GM19035 (cell line): ENCODE measurements around the gene ST3GAL3.

ENCODE experiments used
- ATAC-seq: cut with Tn5 transposase; IDR thresholded peaks from one replicate; pipeline ENCODE4 v1.9.1; 2021; ENCODE audit not compliant: unreplicated experiment

Gene ST3GAL3

DNA sequence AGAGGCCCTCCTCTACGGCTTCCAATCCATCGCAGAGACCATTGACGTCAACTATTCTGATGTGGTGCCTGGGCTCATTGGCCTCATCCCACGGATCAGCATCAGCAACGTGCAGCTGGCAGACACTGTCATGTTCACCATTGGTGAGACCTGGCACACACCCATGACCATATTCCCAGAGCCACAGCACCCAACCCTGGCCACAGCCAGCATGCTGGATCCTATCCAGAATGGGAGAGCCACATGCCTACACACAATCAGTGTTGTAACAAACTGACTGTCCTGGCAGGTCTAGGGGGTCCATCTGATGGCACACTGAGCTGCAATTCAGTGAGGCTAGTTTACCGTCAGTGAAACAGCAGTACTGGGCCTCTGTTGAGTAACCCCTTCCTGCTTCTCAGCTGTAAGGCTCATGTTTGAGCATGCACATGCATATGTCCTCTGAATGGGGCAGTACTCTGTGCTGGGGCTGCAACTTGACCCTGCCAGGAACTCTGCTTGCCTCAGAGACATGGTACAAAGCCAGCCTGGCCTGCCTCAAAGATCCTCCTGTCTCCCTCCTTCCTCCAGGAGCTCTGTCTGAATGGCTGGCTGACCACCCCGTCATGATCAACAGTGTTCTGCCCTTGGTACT is 250.2 kb downstream of the ST3GAL3 start:
- no peak for ATAC-seq

DNA sequence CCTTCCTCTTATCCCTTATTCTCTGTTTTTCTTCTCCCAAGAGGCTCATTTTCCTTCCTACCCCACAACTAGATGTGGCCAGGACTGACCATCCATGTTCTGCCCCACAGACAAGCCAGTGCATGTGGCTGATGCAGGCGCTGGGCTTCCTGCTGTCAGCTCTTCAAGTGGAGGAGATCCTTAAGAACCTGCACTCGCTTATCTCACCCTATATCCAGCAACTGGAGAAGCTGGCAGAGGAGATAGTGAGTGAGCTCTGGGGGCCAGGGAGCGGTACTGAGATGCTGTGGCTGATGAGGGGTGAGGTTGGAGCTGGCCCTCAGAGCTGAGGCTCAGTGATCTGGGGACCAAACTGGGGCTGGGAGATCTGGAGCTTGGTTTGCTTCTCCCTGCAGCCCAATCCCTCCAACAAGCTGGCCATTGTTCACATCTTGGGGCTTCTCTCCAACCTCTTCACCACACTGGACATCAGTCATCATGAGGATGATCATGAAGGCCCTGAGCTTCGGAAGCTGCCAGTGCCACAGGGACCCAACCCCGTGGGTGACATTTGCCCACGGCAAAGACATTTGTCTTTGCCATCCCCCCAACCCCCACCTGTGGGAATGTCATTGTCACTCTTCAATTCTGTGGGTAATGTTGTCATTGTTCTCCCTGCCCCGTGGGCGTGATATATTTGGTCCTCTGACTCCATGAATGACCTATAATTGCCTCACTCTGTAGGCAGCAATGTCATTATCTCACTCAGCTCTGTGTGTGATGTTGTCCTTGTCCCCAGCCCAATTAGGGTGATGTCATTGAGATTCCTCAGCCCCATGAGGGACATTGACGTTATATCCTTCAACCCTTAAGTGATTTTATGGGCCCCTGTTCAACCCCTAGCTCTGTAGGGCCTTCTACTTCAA is 251.3 kb downstream of the ST3GAL3 start:
- ATAC-seq, result no peak

DNA sequence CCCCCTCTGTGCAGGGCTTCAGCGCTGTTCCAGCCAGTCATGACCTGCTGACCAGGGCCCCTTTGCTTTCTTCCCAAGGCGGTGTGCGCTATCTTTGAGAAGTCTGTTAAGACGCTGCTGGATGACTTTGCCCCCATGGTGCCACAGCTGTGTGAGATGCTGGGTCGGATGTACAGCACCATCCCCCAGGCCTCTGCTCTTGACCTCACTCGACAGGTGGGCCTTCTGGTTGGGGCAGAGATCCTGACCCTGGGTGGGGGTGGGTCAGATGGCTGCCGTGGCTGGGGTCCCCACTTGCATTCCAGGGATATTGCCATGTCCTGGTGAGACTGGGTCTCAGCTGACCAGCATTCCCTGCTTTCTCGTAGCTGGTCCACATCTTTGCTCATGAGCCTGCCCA is 253.5 kb downstream of the ST3GAL3 start:
- ATAC-seq, result no peak

DNA sequence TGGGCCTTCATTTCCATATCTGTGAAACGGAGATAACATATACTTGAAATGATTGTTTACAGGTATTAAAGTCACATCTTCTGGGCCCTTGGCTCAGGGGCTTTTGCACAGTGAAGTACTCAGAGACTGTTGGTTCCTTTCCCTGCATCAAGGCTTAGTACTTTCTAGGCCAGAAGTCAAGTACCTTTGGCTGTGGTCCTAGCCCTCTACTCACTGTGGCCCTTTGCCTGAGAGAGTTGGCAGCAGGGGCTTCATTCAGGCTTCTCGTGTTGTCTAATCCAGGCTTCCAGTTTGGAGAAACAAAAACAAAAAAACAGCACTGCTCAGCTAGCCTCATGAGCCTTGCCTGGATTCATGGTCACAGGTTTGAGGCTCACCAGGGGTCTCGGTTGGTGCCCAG is 254.4 kb downstream of the ST3GAL3 start:
- ATAC-seq, result no peak

DNA sequence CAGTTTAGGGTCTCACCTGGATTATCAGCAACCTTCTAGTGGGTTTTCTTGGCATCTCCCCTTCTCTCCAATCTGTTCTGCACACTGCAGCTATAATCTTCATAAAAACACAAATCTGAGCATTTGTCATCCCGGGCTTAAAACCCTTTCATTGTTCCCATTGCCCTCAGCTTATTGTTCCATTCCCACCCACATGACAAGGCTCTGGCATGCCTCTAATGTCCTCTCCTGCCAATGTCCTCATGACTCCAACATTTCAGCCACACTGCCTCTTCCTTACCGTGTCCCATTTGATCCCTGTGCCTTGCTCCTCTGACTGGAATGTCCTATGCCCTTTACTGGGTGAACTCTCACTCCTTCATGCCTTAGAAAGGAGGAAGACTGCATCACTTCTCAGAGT is 255.0 kb downstream of the ST3GAL3 start:
- ATAC-seq, result no peak

DNA sequence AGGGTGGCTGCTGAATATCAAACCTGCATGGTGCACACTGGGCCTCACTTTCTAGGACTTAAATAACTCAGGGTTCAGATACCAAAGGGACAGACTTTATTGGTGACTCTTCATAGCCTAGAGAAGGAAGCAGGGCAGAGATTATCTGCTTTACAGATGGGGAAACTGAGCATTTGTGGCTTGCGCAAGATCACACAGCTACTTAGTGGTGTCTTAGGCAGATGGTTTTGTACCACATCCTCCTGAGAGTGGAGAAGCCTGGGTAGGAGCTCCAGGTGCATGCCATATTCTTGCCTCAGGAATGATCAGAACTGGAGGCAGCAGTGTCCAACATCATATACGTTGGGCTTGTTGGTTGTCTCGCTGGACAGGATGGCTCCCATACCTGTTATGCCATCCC is 255.7 kb downstream of the ST3GAL3 start:
- ATAC-seq, result no peak

DNA sequence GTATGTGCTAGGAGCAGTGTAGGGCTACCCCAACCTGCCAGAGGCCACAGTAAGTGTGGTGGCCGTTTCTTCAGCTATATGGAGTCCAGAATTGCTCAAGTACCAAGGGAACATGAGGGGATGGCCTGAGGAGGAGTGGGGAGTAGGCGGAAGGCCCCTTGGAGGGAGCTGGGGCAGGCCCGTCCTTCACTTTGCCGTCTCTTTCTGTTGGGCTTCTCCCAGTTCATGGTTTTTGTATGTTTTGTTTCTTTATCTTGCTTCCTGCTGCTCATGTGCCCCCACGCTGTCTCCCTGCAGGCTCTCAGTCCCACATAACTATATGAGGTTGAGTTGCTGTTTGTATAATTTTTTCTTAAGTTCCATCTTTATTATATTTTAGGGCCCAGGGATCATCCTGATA is 256.6 kb downstream of the ST3GAL3 start:
- ATAC-seq, result no peak

DNA sequence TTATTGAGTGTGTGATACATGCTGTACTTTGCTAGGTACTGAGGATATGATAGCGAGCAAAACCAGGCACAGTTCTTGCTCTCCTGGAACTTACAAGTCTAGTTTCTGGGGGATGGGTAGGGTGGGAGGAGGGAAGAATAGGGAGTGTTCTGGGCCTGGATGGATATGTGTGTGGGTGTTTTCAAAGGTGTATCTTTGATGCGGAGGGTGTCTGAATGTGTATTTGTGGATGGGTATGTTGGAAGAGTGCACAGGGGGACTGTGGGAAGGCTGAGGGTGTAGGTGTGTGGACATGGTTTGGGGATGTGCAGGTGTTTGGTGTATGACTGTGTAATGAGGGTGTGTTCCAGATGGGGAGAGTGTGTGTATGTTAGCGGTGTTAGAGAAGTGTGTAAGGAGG is 258.0 kb downstream of the ST3GAL3 start:
- no peak for ATAC-seq

DNA sequence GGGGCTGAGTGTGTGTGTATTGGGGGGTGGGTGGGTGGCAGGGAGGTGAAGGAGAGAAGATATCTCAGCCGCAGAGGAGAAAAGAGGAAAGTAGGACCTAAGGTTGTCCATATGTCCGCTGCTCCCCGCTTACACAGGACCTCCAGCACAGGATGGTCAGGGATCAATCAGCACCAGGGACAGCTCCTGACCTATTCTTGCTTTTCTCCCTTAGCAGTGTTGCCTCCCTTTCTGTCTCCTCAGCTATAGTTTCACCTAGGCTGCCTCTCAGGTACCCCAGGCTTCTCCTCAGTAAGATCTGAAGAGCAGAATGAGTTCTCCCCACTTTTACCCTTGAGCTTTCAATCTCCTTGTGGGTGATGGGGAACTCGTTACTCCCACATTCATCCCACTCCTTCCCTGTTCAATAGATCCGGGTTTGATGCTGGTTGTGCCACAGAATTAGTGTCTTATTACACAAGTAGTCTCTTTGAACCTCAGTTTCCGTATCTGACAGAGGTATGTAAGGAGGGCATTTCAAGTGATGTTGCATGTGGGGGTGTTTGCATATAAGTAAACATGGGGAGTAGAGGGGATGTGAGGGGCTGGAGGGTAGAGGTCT is 261.1 kb downstream of the ST3GAL3 start:
- ATAC-seq, result no peak

DNA sequence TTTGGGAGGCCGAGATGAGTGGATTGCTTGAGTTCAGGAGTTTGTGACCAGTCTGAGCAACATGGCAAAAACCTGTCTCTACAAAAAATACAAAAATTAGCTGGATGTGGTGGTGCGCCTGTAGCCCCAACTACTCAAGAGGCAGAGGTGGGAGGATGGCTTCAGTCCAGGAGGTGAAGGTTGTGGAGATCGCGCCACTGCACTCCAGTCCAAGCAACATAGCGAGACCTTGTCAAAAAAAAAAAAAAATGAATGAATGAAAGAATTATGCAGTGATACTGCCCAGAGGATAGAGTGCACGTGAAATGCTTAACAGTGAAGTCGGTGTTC is 262.0 kb downstream of the ST3GAL3 start:
- no peak for ATAC-seq

DNA sequence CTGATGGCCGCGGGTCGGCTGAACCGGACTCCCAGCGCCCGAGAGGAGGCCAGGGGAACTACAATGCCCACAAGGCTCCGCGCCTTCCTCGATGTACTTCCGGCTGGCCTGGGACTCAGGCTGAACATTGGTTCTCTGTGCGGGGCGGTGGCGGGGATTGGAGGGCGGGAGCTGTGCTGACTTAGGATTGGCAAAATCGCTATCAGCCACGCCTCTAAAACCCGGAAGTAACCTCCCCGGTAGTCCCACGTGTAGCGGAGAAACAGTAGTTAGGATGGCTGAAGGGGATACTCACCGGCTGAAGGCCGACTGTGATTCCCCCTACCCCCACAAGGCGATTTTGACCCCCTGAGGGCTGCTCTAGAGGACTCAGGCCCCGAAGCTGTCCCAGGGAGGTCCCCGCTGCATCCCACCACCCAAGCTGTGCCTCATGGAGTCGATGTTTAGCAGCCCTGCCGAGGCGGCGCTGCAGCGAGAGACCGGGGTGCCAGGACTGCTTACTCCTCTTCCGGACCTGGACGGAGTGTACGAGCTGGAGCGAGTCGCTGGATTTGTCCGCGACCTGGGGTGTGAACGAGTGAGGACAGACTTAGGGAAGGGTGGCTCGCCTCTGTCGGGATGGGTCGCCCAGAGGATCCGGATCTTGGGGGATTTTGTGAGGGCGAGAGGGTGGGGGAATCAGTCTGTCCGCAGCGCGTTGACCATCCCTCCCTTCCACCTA is 262.6 kb downstream of the ST3GAL3 start, which contains the start of gene DPH2:
Gene DPH2, plus strand, starts transcription at position 265 of the 721 bp plus-strand sequence. Its CDS starts 166 bp downstream, at position 431.
- ATAC-seq, result peak; percentile 85

DNA sequence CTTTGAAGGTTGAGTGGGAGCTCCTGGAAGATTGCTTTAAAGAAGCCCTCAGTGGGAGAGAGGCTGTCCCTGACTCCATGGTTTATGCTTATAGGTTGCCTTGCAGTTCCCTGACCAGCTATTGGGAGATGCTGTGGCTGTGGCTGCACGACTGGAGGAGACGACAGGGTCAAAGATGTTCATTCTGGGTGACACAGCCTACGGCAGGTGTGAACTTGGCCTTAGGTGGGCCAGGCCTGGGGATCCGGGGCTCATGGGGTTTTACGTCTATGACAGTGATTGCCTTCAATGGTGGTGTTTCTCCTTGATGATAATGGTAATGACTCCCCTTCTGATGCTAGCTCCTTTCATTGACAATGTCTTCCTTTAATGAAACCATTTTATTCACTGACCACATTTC is 263.2 kb downstream of the ST3GAL3 start:
- ATAC-seq, result no peak

DNA sequence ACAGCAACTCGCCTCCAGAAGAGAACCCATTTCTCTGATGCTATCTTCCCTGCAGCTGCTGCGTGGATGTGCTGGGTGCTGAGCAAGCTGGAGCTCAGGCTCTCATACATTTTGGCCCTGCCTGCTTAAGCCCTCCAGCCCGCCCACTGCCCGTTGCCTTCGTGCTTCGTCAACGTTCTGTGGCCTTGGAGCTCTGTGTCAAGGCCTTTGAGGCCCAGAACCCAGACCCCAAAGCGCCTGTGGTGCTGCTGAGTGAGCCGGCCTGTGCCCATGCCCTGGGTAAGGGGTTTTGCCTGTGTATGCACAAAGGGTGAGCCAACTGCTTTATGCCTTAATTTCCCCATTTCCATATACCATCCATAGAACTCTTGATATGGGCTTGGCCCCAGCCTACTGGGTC is 263.6 kb downstream of the ST3GAL3 start:
- ATAC-seq, result no peak

DNA sequence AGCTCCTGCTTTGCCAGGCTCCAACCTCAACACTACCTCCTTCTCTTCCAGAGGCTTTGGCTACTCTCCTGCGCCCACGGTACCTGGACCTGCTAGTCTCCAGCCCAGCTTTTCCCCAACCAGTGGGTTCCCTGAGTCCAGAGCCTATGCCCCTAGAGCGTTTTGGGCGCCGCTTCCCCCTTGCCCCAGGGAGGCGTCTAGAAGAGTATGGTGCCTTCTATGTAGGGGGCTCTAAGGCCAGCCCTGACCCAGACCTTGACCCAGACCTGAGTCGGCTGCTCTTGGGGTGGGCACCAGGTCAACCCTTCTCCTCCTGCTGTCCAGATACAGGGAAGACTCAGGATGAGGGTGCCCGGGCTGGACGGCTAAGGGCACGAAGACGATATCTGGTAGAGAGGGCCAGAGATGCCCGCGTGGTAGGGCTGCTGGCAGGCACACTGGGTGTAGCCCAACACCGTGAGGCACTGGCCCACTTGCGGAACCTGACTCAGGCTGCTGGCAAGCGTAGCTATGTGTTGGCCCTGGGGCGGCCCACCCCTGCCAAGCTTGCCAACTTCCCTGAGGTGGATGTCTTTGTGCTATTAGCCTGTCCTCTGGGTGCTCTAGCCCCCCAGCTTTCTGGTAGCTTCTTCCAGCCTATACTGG is 264.1 kb downstream of the ST3GAL3 start:
- ATAC-seq, result no peak

DNA sequence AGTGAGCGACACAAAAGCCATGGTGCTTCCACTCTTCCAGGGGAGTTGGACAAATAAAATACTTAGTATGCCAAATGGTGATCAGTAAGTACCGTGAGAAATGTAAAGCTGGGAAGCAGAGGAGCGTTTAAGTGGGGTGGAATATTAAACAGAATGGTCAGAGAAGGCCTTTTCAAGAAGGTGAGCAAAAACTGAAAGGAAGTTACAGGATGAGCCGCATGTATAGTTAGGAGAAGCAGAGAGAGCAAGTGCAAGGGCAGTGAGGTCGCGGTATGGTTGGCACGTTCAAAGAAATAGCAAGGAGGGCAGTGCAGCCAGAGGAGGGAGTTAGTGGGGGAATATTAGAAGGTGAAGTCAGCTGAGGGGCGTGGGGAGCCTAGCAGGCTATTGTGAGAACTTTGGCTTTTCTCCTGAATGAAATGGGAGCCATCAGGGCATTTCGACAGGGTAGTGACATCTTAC is 266.7 kb downstream of the ST3GAL3 start:
- ATAC-seq, result no peak

DNA sequence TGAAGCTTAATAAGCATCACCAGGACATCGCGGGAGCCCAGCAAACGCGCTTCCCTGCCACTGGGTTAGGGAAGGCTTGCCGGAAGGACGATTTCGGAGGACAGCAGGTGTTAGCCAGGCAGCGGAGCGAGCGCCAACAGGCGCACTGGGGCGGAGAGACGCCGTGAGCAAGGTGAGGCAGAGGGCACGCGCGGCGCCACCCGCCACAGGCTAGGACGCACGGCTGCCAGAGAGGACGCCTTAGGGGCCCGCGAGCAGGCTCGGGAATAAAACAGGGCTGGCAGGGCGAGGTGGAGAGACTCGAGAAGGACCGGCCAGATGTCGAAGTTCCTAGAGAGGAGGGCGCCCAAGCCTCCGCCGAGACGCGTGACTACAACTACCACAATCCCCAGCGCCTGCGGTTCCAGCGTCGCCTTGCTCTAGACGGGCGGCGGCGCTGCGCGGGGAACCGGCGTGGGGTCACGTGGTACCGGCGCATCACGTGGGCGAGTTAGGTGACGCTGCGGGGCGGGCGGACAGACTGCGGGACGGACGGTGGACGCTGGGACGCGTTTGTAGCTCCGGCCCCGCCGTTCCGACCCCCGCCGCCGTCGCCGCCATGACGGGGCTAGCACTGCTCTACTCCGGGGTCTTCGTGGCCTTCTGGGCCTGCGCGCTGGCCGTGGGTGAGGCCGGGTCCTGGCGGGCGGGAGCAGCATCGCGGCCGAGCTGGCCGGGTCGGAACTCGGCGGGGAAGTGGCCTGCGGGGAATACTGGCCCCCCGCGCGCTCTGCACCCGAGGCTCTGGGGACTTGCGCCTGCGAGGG is 267.3 kb downstream of the ST3GAL3 start, which contains the start of gene ATP6V0B:
Gene ATP6V0B, plus strand, starts transcription at position 518 of the 806 bp plus-strand sequence. Its CDS starts 81 bp downstream, at position 599.
- ATAC-seq, result peak; percentile 71

DNA sequence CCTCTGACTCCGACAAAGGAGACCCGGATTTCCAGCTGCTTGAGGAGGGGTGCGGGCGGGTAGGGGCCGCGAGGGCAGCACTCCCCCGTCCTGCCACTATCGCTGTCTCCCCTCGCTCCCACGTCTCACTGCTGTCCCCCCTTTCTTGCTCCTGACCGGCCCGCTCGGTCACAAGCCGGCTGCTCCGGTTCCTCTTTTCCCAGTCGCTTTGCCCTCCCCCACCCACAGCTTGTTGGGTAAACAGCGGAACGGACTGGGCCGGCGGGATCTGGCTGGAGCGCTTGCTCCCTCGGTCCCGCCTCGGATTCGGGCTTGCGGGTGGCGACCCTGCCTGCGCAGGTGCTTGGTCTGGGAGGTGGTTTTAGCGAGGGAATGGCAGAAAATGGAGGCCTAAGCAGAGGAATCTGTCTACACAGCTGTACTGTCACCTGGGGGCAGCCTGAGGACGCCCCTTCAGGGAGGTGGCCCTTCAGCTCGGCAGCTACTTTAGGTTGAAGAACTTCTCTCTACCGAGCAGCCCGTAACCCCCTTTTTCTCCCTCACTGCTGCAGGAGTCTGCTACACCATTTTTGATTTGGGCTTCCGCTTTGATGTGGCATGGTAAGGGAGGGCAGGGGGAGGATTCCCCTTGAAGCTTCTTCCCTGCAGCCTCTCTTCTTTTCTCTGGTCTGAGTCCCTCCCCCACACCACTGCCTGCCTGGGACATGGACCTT is 268.1 kb downstream of the ST3GAL3 start:
- ATAC-seq, result peak; percentile 1

DNA sequence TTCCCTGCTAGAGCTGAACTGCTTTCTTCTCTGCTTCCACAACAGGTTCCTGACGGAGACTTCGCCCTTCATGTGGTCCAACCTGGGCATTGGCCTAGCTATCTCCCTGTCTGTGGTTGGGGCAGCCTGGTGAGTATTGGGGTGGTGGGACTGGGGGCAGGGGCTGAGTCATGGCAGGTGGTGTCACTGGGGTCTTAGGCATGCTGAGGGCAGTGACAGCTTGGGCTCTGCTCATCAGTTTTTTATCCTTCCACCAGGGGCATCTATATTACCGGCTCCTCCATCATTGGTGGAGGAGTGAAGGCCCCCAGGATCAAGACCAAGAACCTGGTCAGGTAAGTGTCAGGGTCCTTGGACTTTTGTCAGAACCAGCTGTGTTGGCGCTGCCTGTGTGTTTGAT is 268.7 kb downstream of the ST3GAL3 start:
- no peak for ATAC-seq

DNA sequence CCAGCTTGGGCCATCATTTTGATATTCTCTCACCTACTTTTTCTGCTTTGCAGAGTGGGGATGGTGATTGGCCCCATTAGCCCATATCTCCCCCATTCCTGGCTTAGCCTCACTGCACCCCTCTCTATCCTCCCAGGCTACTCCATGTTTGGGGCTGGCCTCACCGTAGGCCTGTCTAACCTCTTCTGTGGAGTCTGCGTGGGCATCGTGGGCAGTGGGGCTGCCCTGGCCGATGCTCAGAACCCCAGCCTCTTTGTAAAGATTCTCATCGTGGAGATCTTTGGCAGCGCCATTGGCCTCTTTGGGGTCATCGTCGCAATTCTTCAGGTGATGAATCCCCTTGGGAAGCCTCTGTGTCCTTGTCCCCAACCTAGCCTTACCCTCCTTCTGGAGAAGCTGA is 269.6 kb downstream of the ST3GAL3 start:
- no peak for ATAC-seq
